ENCODE data around the gene PCNX2. TPM values are rescaled to one million over a fixed set of nuclear protein-coding genes. Genes with fewer than 3 reads are reported as not detected.

The PCNX2 gene, protein sequence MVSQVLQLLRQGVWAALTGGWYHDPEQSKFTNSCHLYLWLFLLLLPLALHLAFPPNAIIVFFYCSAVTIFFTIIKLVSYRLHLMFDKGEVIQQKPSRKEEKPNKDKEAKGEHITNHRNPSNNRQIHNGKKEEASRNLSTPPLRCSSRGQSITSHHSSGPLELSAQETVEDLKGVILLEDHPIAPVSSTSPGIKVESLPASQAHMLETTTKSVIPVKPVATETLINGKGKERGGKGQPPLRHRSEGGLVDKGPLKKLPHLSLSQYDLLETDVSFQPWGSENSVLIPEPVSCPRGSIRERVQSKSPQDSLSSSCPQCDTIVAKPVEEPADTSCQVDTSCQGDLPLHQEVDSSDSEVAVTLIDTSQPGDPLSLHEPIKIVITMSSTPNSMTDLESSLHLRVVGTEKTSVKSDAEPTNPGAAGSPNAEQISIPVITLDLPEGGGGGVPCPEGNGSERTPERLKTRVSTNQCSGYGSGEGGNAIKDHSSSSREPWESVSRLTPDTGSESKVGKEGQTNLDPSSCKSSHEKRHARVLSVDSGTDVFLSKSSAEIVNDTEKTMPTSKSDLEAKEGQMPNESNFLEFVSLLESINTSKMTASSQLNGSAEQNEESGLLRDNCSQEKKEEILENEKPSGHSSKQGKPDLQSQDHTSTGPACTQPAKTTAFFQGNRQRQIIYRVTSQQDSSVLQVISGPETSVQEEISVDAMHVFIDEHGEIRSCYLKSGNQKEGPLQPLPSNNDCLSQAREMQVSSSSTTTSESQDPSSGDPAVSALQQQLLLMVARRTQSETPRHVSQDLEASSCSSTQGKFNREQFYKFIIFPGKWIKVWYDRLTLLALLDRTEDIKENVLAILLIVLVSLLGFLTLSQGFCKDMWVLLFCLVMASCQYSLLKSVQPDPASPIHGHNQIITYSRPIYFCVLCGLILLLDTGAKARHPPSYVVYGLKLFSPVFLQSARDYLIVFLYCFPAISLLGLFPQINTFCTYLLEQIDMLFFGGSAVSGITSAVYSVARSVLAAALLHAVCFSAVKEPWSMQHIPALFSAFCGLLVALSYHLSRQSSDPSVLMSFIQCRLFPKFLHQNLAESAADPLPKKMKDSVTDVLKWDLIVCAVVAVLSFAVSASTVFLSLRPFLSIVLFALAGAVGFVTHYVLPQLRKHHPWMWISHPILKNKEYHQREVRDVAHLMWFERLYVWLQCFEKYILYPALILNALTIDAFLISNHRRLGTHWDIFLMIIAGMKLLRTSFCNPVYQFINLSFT (N-terminal part only)
- total RNA-seq: 56.8 and 68.4 TPM in 2 replicates

DNA sequence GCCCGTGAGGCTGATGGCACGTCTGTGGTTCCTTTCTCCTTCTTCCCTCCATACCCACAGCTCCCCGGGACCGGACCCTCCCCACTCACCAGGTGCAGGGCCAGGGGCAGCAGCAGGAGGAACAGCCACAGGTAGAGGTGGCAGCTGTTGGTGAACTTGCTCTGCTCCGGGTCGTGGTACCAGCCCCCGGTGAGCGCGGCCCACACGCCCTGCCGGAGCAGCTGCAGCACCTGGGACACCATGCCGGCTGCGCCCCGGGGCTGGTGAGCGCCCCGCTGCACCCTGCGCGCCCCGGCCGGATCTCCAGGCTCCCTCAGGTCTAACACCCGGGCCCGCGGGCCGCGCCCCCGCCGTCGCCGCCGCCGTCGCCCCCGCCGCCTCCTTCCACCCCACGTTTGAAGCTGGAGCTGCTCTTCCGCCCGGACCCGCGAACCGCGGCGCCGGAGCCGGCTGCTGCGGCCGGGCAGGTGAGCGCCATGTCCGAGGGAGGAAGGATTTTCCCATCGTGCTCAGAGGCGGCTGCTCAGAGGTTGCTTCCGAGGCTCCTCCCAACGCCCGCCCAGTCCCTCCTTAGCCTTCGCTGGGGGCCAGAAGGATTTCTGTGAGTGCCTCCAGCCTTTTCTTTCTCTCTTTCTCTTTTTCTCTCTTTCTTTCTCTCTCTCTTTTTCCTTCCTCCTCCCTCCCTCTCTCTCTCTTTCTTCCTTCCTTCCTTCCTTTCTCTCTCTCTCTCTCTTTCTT lies at the start of gene PCNX2:
Gene PCNX2, minus strand, starts transcription at position 489 of the 738 bp plus-strand sequence. Its CDS starts 247 bp downstream, at position 242.
- TF ChIP-seq, protein P1, sequence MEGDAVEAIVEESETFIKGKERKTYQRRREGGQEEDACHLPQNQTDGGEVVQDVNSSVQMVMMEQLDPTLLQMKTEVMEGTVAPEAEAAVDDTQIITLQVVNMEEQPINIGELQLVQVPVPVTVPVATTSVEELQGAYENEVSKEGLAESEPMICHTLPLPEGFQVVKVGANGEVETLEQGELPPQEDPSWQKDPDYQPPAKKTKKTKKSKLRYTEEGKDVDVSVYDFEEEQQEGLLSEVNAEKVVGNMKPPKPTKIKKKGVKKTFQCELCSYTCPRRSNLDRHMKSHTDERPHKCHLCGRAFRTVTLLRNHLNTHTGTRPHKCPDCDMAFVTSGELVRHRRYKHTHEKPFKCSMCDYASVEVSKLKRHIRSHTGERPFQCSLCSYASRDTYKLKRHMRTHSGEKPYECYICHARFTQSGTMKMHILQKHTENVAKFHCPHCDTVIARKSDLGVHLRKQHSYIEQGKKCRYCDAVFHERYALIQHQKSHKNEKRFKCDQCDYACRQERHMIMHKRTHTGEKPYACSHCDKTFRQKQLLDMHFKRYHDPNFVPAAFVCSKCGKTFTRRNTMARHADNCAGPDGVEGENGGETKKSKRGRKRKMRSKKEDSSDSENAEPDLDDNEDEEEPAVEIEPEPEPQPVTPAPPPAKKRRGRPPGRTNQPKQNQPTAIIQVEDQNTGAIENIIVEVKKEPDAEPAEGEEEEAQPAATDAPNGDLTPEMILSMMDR (IDR thresholded peaks at IDR 0.05; ENCODE audit: extremely low read depth, low read depth, low read length): no peak
- peak within 1 kb of the TSS; percentile 97 for H2AFZ ChIP-seq (ENCODE audit: low read length)
- peaks cover 3% of the 10 kb centered on the region for H4K20me1 ChIP-seq (ENCODE audit: insufficient read depth, low read length)
- peak within 1 kb of the TSS; percentile 62 for H3K27ac ChIP-seq (ENCODE audit: low read depth, low read length)
- peak within 1 kb of the TSS; percentile 88 for H3K4me2 ChIP-seq (ENCODE audit: insufficient read depth, low read length)
- DNase-seq (ENCODE audit: insufficient read length, low spot score, missing footprints): peak; percentile 90
- no peaks in the 10 kb centered on the region for H3K27me3 ChIP-seq (ENCODE audit: insufficient read depth, low read length)
- peak within 1 kb of the TSS; percentile 87 for H3K4me3 ChIP-seq (ENCODE audit: insufficient read depth, low read length)
- H3K36me3 ChIP-seq (ENCODE audit: insufficient read depth, low read length): no peaks in the 10 kb centered on the region
- H3K4me1 ChIP-seq (ENCODE audit: insufficient read depth, low read length): peaks cover 11% of the 10 kb centered on the region
- peaks cover 33% of the 10 kb centered on the region for H3K79me2 ChIP-seq (ENCODE audit: insufficient read depth, low read length)
- no peaks in the 10 kb centered on the region for H3K9me3 ChIP-seq (ENCODE audit: low read depth, low read length)

DNA sequence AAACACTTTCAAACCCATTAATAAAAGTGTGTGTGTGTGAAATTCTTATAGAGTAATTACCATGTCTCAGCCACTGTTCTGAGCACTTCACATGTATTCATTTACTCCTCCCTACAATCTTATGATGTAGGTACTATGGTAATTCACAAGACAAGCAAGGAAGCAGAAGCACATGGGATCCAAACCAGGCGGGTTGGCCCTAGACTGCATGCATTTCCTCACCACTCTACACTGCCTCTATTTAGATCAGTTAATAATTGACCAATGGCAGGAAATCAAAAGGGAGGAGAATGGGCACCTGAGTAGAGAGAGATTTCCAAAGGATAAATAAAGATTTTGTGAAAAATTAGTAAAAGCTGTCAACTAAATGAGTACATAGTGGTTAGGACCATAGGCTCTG lies 47.7 kb upstream of the PCNX2 start:
- Histone ChIP-seq H3K9me3 (ENCODE audit: low read depth, low read length) (no peaks in the 10 kb centered on the region), H3K4me2 (ENCODE audit: insufficient read depth, low read length) (no peak overlapping the region), H3K4me3 (ENCODE audit: insufficient read depth, low read length) (no peak overlapping the region), H3K27me3 (ENCODE audit: insufficient read depth, low read length) (no peaks in the 10 kb centered on the region), H3K79me2 (ENCODE audit: insufficient read depth, low read length) (no peaks in the 10 kb centered on the region), H3K36me3 (ENCODE audit: insufficient read depth, low read length) (no peaks in the 10 kb centered on the region), H2AFZ (ENCODE audit: low read length) (no peak overlapping the region), H3K27ac (ENCODE audit: low read depth, low read length) (no peak overlapping the region), H4K20me1 (ENCODE audit: insufficient read depth, low read length) (no peaks in the 10 kb centered on the region), H3K4me1 (ENCODE audit: insufficient read depth, low read length) (no peaks in the 10 kb centered on the region)
- TF ChIP-seq, protein P1 (IDR thresholded peaks at IDR 0.05; ENCODE audit: extremely low read depth, low read depth, low read length): no peak
- DNase-seq (ENCODE audit: insufficient read length, low spot score, missing footprints): no peak

DNA sequence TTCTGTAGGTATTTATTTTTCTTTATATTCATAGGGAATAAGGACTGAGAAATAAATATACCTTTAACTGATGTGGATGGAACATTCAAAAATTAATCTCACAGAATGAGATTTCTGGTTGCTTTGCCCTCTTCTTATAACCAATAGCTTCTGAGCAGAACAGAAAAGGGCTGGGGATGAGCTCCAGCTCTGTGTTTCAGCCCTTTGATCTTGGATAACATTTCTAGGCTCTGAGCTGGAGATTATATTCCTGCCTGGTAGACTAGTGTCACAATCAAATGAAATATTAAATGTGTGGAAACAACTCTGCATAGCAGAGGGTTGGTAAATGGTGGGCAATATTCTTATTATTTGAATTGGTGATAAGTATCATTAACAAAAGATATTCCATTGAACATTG lies 46.6 kb upstream of the PCNX2 start:
- H3K9me3 ChIP-seq (ENCODE audit: low read depth, low read length): no peaks in the 10 kb centered on the region
- H3K4me1 ChIP-seq (ENCODE audit: insufficient read depth, low read length): no peaks in the 10 kb centered on the region
- TF ChIP-seq, protein P1 (IDR thresholded peaks at IDR 0.05; ENCODE audit: extremely low read depth, low read depth, low read length): no peak
- H4K20me1 ChIP-seq (ENCODE audit: insufficient read depth, low read length): no peaks in the 10 kb centered on the region
- H3K4me3 ChIP-seq (ENCODE audit: insufficient read depth, low read length): no peak overlapping the region
- no peak overlapping the region for H3K4me2 ChIP-seq (ENCODE audit: insufficient read depth, low read length)
- no peak for DNase-seq (ENCODE audit: insufficient read length, low spot score, missing footprints)
- H3K79me2 ChIP-seq (ENCODE audit: insufficient read depth, low read length): no peaks in the 10 kb centered on the region
- no peak overlapping the region for H3K27ac ChIP-seq (ENCODE audit: low read depth, low read length)
- H3K36me3 ChIP-seq (ENCODE audit: insufficient read depth, low read length): no peaks in the 10 kb centered on the region
- no peak overlapping the region for H2AFZ ChIP-seq (ENCODE audit: low read length)
- H3K27me3 ChIP-seq (ENCODE audit: insufficient read depth, low read length): no peaks in the 10 kb centered on the region
